Endometrial microvascular endothelial cells (primary cell): ENCODE results near the gene MPLKIP. TPM values are rescaled to one million over a fixed set of nuclear protein-coding genes. Genes with fewer than 3 reads are reported as not detected.
"Not testable (repeated sequence)": the region's sequence is repeated elsewhere in the genome, so short reads cannot be mapped to it uniquely, and the experiment has no call there.

Source experiments
- in situ Hi-C: cut with HindIII; loops from 2 replicates; pipeline ENCODE4 v1.10.0; 2017; ENCODE audit warnings: low sequenced_read_pairs, low pct_unique_long_range_greater_than_20kb; ENCODE audit errors: inconsistent ontology term
- total RNA-seq: library from RNA; depleted of rRNA; stranded (reverse); fragments of >200 nt; gene quantifications from one replicate; pipeline ENCODE4 v1.2.3, GENCODE V29; 2015; ENCODE audit errors: inconsistent ontology term

The MPLKIP gene
- 77.3 TPM for total RNA-seq

GRCh38 chr7:40134428-40135316 lies at the start of gene MPLKIP, which contains the start of gene SUGCT:
TSS of gene MPLKIP (minus strand) at chr7:40134622. CDS start at chr7:40134567, 55 bp downstream.
TSS of gene SUGCT (plus strand) at chr7:40135005.
- in situ Hi-C loops: no loop called here

DNA sequence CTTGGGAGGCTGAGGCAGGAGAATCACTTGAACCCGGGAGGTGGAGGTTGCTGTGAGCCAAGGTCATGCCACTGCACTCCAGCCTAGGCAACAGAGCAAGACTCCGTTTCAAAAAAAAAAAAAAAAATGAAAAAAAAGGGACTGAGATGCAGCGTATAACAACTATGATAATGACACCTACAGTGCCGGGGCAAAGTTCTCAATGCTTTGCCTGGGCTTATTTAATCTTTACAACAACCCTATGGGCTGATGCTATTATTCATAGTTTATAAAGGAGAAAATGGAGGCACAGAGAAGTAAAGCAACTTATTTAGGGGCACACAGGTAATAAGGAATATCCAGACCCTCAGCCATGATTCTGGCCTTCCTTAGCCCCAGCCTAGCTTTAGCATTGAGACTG lies 48.0 kb upstream of the MPLKIP start:
- in situ Hi-C loops: no loop called here

DNA sequence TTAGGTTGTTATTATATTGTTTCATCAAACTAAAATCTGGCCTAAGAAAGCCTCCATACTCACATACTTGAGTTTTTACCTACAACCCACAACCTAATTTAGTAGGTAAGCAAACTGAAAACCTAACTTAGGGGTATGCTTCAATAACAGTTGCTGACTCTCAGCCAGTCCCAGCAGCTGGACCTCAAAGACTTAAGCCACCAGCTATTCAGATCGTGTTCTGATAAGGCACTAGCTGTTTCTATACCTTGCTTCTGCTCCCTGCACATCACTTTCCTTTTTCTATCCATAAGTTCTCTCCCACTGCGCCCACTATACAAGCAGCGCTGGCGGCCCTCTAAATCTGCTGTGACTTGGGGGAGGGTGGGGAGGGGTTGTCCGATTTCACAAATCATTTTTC lies 42.6 kb upstream of the MPLKIP start:
- in situ Hi-C loops: no loop called here

- in situ Hi-C loops: no loop called here
Observed at GRCh38 chr7:40175725-40176510, 41.5 kb upstream of the MPLKIP start.

DNA sequence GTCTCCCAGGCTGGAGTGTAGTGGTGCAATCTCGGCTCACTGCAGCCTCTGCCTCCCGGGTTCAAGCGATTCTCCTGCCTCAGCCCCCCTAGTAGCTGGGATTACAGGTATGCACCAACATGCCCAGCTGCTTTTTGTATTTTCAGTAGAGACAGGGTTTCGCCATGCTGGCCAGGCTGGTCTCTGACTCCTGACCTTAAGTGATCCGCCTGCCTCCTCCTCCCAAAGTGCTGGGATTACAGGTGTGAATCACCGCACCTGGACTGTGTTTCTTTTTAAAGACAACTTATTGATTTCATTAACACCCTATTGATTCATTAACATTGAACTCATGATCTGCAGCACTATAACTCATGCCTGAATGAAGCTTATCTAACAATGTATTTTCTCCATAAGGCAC lies 40.8 kb upstream of the MPLKIP start:
- in situ Hi-C loops: not testable (repeated sequence)

DNA sequence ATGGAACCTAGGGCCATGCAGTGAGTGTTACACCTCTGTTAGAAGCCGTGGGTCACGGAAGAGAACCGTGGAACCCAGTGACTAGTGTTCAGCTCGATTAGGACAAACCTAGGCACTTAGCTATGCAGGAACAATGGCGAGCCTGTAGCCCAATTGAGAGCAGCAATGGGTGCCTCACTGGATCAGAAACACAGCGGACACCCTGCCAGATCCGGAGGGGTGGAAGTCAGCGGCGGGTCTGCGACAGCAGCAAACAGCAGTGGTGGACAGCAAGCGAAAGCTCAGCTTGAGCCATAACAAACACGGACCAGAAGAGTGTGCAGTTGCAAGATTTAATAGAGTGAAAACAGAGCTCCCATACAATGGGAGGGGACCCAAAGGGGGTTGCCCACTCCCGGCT lies 38.7 kb upstream of the MPLKIP start:
- in situ Hi-C loops: not testable (repeated sequence)

- in situ Hi-C loops: not testable (repeated sequence)
Observed at GRCh38 chr7:40168266-40168665, 33.8 kb upstream of the MPLKIP start.

DNA sequence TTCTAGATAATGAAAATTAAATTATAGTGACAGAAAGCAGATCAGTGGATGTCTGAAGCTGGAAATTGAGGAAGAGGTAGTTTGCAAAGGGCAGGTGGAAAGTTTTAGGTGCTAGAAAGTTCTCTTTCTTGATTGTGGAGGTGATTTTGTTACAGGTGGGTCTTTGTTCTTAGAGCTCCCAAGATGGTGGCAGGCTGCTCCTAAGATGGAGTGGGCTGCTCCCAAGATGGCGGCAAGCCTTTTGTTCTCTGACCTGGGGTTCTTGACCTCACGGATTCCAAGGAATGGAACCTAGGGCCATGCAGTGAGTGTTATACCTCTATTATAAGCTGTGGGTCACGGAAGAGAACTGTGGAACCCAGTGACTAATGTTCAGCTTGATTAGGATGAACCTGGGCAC lies 32.9 kb upstream of the MPLKIP start:
- in situ Hi-C loops: no loop called here

DNA sequence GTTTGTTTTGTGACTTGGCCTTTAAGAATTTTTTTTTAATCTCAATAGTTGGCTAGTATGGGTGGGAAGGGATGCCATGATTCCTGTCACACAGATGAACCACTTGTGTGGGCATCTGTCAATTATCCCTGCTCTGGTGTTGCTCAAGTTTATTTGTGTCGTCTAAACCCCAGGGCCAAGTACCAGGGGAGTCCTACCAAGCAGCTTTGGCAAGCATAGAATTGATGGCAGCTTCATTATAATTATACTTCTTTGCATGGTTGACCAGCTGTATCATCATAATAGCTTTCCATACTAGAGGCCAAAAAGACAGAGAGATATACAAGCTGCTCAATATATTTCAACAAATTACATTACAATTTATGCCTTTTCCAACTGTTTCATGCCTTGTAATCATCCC lies 30.8 kb upstream of the MPLKIP start:
- in situ Hi-C loops: no loop called here

GRCh38 chr7:40162516-40162915 lies 28.1 kb upstream of the MPLKIP start:
- in situ Hi-C loops: no loop called here

DNA sequence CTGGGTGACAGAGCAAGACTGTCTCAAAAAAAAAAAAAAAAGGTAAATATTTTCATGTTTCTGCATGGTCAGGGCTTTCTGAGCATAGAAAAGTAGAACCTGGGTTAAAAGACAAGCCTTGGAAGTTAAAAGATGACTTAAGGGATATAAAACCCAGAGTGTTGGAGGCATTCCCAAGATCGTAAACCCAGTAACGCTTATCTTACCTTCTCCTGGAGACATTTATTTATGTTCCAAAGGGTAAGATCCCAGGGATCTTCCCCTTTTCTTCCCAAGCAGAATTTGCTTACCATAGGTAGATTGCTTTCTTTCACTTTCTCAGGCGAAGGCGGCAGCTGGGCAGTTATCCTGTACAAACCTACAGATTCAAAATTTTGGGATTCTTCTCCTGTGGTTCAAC lies 22.6 kb upstream of the MPLKIP start:
- in situ Hi-C loops: no loop called here

DNA sequence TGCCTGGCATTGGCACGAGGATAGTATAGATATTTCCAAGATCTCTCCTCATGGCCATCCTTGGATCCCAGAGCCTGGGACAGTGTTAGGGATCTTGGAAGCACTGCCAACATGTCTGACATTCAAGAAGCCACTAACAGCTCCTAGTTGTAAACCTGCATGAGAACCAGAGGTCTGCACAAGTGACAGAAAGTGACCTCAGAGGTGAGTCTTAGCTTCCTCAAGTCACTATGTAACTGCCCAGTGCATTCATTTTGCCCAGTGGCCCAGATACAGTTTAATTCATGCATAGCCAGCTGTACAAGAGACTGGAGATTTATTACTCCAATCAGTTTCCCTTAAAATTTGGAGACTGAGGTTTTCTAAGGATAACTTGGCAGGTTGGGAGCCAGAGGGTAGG lies 17.1 kb upstream of the MPLKIP start:
- in situ Hi-C loops: no loop called here

DNA sequence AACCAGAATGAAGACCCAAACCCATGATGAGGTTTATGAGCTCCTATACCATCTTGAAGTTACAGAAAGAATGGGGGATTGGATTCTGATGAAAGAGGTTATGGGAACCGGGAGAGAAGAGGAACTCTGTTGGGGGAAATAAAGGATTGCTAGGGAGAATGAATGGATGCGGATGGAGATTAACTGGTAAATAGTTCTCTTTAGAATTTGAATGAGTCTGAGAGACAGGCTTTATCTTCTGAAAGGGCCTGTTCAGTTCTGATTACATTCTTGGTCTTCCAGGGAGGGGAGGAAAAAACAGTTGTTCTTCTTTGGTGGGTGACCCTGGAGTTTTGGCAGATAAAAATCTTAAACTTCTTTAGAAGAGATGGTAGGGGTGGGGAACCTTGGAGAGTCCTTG lies 14.2 kb upstream of the MPLKIP start:
- in situ Hi-C loops: no loop called here

DNA sequence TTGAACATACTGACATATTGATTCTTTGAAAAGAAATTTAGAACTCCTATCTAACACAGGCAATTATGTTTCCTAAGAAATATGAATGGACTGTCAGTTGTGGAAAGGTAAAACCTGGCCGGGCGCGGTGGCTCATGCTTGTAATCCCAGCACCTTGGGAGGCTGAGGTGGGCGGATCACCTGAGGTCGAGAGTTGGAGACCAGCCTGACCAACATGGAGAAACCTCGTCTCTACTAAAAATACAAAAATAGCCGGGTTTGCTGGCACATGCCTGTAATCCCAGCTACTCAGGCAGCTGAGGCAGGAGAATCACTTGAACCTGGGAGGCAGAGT lies 13.8 kb upstream of the MPLKIP start:
- in situ Hi-C loops: not testable (repeated sequence)

- in situ Hi-C loops: no loop called here
Observed at GRCh38 chr7:40147371-40148246, 13.2 kb upstream of the MPLKIP start.

DNA sequence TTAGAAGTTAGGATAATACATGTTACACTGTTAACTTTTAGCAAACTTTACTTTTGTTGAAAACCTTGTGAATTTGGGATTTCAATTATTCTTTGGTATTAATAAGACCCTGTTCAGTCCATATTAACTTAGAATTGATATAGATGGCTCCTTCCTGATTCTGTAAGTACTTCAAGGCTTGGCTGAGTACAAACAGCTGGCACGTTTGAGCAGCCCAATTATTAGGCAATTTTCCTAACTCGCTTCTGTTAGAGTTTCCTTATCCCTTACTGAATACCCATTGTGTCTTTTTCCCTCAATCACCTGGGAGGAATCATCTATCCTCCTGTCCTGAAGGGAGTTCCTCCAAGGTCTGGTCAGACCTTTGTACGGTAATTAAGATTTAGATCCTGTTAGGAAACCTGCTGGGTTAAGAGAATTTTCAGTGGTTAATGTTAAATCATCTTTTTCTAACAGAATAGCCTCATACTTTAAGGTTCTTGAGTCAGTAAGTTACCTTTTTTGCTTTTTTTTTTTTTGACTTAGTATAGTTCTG lies 11.2 kb upstream of the MPLKIP start:
- in situ Hi-C loops: not testable (repeated sequence)

- in situ Hi-C loops: not testable (repeated sequence)
Observed at GRCh38 chr7:40141916-40142315, 7.5 kb upstream of the MPLKIP start.

DNA sequence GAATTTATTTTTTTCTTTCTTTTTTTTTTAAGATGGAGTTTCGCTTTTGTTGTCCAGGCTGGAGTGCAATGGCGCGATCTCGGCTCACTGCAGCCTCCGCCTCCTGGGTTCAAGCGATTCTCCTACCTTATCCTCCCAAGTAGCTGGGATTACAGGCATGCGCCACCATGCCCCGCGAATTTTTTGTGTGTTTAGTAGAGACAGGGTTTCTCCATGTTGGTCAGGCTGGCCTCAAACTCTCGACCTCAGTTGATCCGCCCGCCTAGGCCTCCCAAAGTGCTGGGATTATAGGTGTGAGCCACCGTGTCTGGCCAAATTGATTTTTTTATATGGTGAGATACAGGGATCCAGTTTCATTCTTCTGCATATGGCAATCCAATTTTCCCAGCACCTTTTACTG lies 5.5 kb upstream of the MPLKIP start:
- in situ Hi-C loops: not testable (repeated sequence)

DNA sequence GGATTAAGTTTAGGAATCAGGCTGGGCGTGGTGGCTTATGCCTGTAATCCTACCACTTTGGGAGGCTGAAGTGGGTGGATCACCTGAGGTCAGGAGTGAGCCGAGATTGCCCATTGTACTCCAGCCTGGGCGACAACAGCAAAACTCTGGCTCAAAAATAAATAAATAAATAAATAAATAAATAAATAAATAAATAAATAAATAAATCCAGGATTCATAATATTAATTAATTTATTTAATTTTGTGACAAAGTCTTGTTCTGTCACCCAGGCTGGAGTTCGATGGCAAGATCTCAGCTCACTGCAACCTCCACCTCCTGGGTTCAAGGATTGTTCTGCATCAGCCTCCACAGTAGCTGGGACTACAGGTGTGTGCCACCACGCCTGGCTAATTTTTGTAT lies 4.6 kb upstream of the MPLKIP start:
- in situ Hi-C loops: no loop called here
